ENCODE results near the gene ASAH2. TPM values are rescaled to one million over a fixed set of nuclear protein-coding genes. Genes with fewer than 3 reads are reported as not detected.

The ASAH2 gene
- total and polyA plus RNA-seq, 4 donors, result 0.75 to 3.0 (median 1.0) TPM

- TF ChIP-seq JUND (IDR thresholded peaks at IDR 0.05) (peak; percentile 59 to 78), YY1 (IDR thresholded peaks at IDR 0.05) (peak; percentile 49), RAD21 (IDR thresholded peaks at IDR 0.05) (peak in 1 of 2 donors; percentile 19), FOXA1 (IDR thresholded peaks at IDR 0.05) (peak; percentile 79)
Observed at GRCh38 chr10:50250096-50250854, 1.0 kb downstream of the ASAH2 start (continued).

GRCh38 chr10:50248598-50248997 is 2.7 kb downstream of the ASAH2 start:
- Histone ChIP-seq H3K9ac (ENCODE audit: low read depth in 1 of 2, low read length in 2 of 2) (no peak overlapping the region), H3K27ac (ENCODE audit: low read depth in 1 of 2, low read length in 2 of 2) (no peak overlapping the region), H3K4me1 (ENCODE audit: control insufficient read depth in 4 of 4, insufficient read depth in 4 of 4, low read length in 3 of 4) (peaks cover 4 to 35% (median 28%) of the 10 kb centered on the region in 4 donors), H3K4me3 (ENCODE audit: low read depth in 1 of 3, low read length in 3 of 3) (no peak overlapping the region), H3K27me3 (ENCODE audit: control insufficient read depth in 4 of 4, insufficient read depth in 4 of 4, low read length in 3 of 4) (no peaks in the 10 kb centered on the region), H3K9me3 (ENCODE audit: control insufficient read depth in 4 of 4, low read length in 3 of 4) (no peaks in the 10 kb centered on the region), H3K36me3 (ENCODE audit: control insufficient read depth in 4 of 4, insufficient read depth in 3 of 4, low read depth in 1 of 4, low read length in 3 of 4) (no peaks in the 10 kb centered on the region)
- WGBS, result 76% methylated on average over 5 of the region's 5 CpGs
- DNase-seq (ENCODE audit: low spot score), result no peak
- no peak for TF ChIP-seq MAX (IDR thresholded peaks at IDR 0.05)
- TF ChIP-seq HNF4G (IDR thresholded peaks at IDR 0.05), result no peak
- TF ChIP-seq RAD21 (IDR thresholded peaks at IDR 0.05), result no peak
- no peak for TF ChIP-seq RXRA (IDR thresholded peaks at IDR 0.05)
- no peak for TF ChIP-seq EGR1 (IDR thresholded peaks at IDR 0.05; ENCODE audit: low read depth in 2 of 2)

- Histone ChIP-seq H3K4me3 (ENCODE audit: low read depth in 1 of 3, low read length in 3 of 3) (no peak overlapping the region), H3K4me1 (ENCODE audit: control insufficient read depth in 4 of 4, insufficient read depth in 4 of 4, low read length in 3 of 4) (peaks cover 4 to 35% (median 28%) of the 10 kb centered on the region in 4 donors), H3K36me3 (ENCODE audit: control insufficient read depth in 4 of 4, insufficient read depth in 3 of 4, low read depth in 1 of 4, low read length in 3 of 4) (no peaks in the 10 kb centered on the region), H3K27me3 (ENCODE audit: control insufficient read depth in 4 of 4, insufficient read depth in 4 of 4, low read length in 3 of 4) (no peaks in the 10 kb centered on the region), H3K9ac (ENCODE audit: low read depth in 1 of 2, low read length in 2 of 2) (no peak overlapping the region), H3K27ac (ENCODE audit: low read depth in 1 of 2, low read length in 2 of 2) (no peak overlapping the region), H3K9me3 (ENCODE audit: control insufficient read depth in 4 of 4, low read length in 3 of 4) (no peaks in the 10 kb centered on the region)
- TF ChIP-seq RXRA (IDR thresholded peaks at IDR 0.05) (peak in 1 of 2 donors; percentile 58), TAF1 (conservative IDR thresholded peaks at IDR 0.05) (no peak), FOXA2 (IDR thresholded peaks at IDR 0.05) (peak; percentile 42), SP1 (IDR thresholded peaks at IDR 0.05) (peak; percentile 53), YY1 (IDR thresholded peaks at IDR 0.05) (peak; percentile 69), HNF4A (conservative IDR thresholded peaks at IDR 0.05) (peak; percentile 28 to 41), REST (IDR thresholded peaks at IDR 0.05) (no peak), JUND (IDR thresholded peaks at IDR 0.05) (no peak)
- DNase-seq (ENCODE audit: low spot score), result no peak
- 23% methylated on average over 3 of the region's 3 CpGs for WGBS
Observed at GRCh38 chr10:50248062-50248461, 3.3 kb downstream of the ASAH2 start.

GRCh38 chr10:50244201-50244600 is 7.1 kb downstream of the ASAH2 start:
- Histone ChIP-seq H3K9me3 (ENCODE audit: control insufficient read depth in 4 of 4, low read length in 3 of 4) (no peaks in the 10 kb centered on the region), H3K27me3 (ENCODE audit: control insufficient read depth in 4 of 4, insufficient read depth in 4 of 4, low read length in 3 of 4) (no peaks in the 10 kb centered on the region), H3K27ac (ENCODE audit: low read depth in 1 of 2, low read length in 2 of 2) (no peak overlapping the region), H3K36me3 (ENCODE audit: control insufficient read depth in 4 of 4, insufficient read depth in 3 of 4, low read depth in 1 of 4, low read length in 3 of 4) (no peaks in the 10 kb centered on the region), H3K4me1 (ENCODE audit: control insufficient read depth in 4 of 4, insufficient read depth in 4 of 4, low read length in 3 of 4) (peaks cover 0 to 16% (median 12%) of the 10 kb centered on the region in 4 donors), H3K9ac (ENCODE audit: low read depth in 1 of 2, low read length in 2 of 2) (no peak overlapping the region), H3K4me3 (ENCODE audit: low read depth in 1 of 3, low read length in 3 of 3) (no peak overlapping the region)
- TF ChIP-seq REST (IDR thresholded peaks at IDR 0.05) (no peak), SP1 (IDR thresholded peaks at IDR 0.05) (no peak), CTCF (IDR thresholded peaks at IDR 0.05; ENCODE audit: low read depth, low read length, missing input control) (no peak)
- no peak for DNase-seq (ENCODE audit: low spot score)
